Breast epithelium (tissue), 3 donors: ENCODE measurements around the gene VPS13D.

ENCODE experiments used
- CTCF ChIP-seq, 3 donors: fragments of 450-650 bp; IDR thresholded peaks; one replicate each; pipeline ENCODE4 v1.5.1; 2016 to 2017; ENCODE audit warnings: antibody characterized with exemption in 3 of 3, mild to moderate bottlenecking in 3 of 3, moderate library complexity in 3 of 3
- POLR2A ChIP-seq: fragments of 450-650 bp; IDR thresholded peaks from one replicate; pipeline ENCODE4 v1.6.1; 2016; ENCODE audit warnings: antibody characterized with exemption, mild to moderate bottlenecking, moderate library complexity

- no peak for TF ChIP-seq POLR2A
- TF ChIP-seq CTCF (IDR thresholded peaks at IDR 0.05) = no peak
Observed at GRCh38 chr1:12386130-12386529, 156.3 kb downstream of the VPS13D start.
